Spleen (tissue), 11 donors: Measurements from ENCODE around the gene CRMP1. TPM values are rescaled to one million over a fixed set of nuclear protein-coding genes. Genes with fewer than 3 reads are reported as not detected.

Experiments used
- DNase-seq: peaks from one replicate; pipeline ENCODE4 v3.0.0-alpha.2; 2020
- H3K27ac ChIP-seq, 8 donors: fragments of 200-600 bp; sonication (generic) in 7 of 8; 1 replicate in 4 of 8; 2 replicates in 4 of 8; pipeline versions ENCODE4 v1.5.0 to v1.8.0; 2016 to 2021; ENCODE audit warnings: inconsistent platforms in 4 of 8, mild to moderate bottlenecking in 4 of 8, moderate library complexity in 1 of 8
- H3K27me3 ChIP-seq, 7 donors: fragments of 200-600 bp; sonication (generic) in 6 of 7; replicated peaks in 1 of 7; 1 replicate in 4 of 7; 2 replicates in 3 of 7; pipeline versions ENCODE4 v1.5.0 to v1.8.0; 2016 to 2021; ENCODE audit warnings: inconsistent platforms in 3 of 7, mild to moderate bottlenecking in 1 of 7
- H3K36me3 ChIP-seq, 6 donors: fragments of 200-600 bp; sonication (generic) in 5 of 6; 1 replicate in 4 of 6; 2 replicates in 2 of 6; pipeline versions ENCODE4 v1.5.0 to v1.8.0; 2016 to 2021; ENCODE audit warnings: inconsistent platforms in 2 of 6
- H3K4me1 ChIP-seq, 6 donors: fragments of 200-600 bp; sonication (generic) in 5 of 6; 1 replicate in 3 of 6; 2 replicates in 3 of 6; pipeline versions ENCODE4 v1.5.0 to v1.8.0; 2016 to 2021; ENCODE audit warnings: inconsistent platforms in 3 of 6
- H3K4me3 ChIP-seq, 8 donors: fragments of 200-600 bp; sonication (generic) in 7 of 8; 1 replicate in 4 of 8; 2 replicates in 4 of 8; pipeline versions ENCODE4 v1.5.0 to v1.8.0; 2016 to 2021; ENCODE audit warnings: inconsistent platforms in 4 of 8, mild to moderate bottlenecking in 4 of 8, moderate library complexity in 2 of 8
- H3K9me3 ChIP-seq, 8 donors: fragments of 200-600 bp; sonication (generic) in 7 of 8; 1 replicate in 4 of 8; 2 replicates in 4 of 8; pipeline versions ENCODE4 v1.5.0 to v1.8.0; 2016 to 2021; ENCODE audit warnings: inconsistent platforms in 4 of 8
- POLR2A ChIP-seq, 3 donors: fragments of 450-650 bp; IDR thresholded peaks; one replicate each; pipeline ENCODE4 v1.5.1; 2017; ENCODE audit warnings: antibody characterized with exemption in 3 of 3, mild to moderate bottlenecking in 1 of 3
- POLR2AphosphoS5 ChIP-seq, 3 donors: sonication (generic); formaldehyde crosslinking; IDR thresholded peaks; one replicate each; pipeline ENCODE4 v1.5.1; 2017; ENCODE audit warnings: antibody characterized with exemption in 3 of 3
- WGBS, 5 donors: extraction: QIAGEN DNeasy Blood & Tissue Kit in 3 of 5; methylation state at CpG; one replicate each; pipeline versions ENCODE4 v1.1.5 to v1.1.7; 2013 to 2018; 5-methylcytosine and 5-hydroxymethylcytosine counted together
- intact Hi-C: fragments of 100-400 bp; cut with DNase I; formaldehyde crosslinking; loops from one replicate; pipeline ENCODE4 v1.15.0; 2023; ENCODE audit warnings: low total_unique reads
- polyA plus RNA-seq, 3 donors: library from polyadenylated mRNA; stranded (reverse); fragments of 200-250 nt; gene quantifications; one replicate each; pipeline ENCODE4 v1.2.1, GENCODE V29; 2013
- total RNA-seq, 7 donors: library from RNA; depleted of rRNA in 3 of 7; stranded (reverse); fragments of >200 nt in 3 of 7; fragmentation: NEBNext Ultra II Directional in 4 of 7; extraction: Animal tissue kit (Norgen Biotek cat#: 25700) in 4 of 7; gene quantifications; one replicate each; pipeline versions ENCODE4 v1.1.0 to v1.2.1, GENCODE V29; 2016 to 2021
- TF ChIP-seq, protein P1 (sequence below), 11 experiments: fragments of 200-600 bp in 7 of 11; fragments of 450-650 bp in 4 of 11; sonication (generic) in 4 of 11; IDR thresholded peaks in 8 of 11; conservative IDR thresholded peaks in 3 of 11; 1 replicate in 7 of 11; 2 replicates in 4 of 11; pipeline versions ENCODE4 v1.4.0 to v1.8.0; 2016 to 2021; ENCODE audit warnings: antibody characterized with exemption in 11 of 11, inconsistent platforms in 4 of 11, mild to moderate bottlenecking in 1 of 11
- donor health status: healthy with polysubstance abuse.
- donor health status: DM: no; HTN: no; CAD: no; lungs with moderate emphysema.
- donor health status: DM: no; HTN: no; CAD: no.
- donor health status: Bipolar disorder and iron deficiency.
- donor health status: healthy.
- donor health status: DM: no; HTN: no; CAD: no.
- donor health status: DM: yes; HTN: yes; CAD: no.

CRMP1 gene
- total and polyA plus RNA-seq, 10 donors: 0.03 to 2.3 (median 0.85) TPM; not detected in 1

DNA sequence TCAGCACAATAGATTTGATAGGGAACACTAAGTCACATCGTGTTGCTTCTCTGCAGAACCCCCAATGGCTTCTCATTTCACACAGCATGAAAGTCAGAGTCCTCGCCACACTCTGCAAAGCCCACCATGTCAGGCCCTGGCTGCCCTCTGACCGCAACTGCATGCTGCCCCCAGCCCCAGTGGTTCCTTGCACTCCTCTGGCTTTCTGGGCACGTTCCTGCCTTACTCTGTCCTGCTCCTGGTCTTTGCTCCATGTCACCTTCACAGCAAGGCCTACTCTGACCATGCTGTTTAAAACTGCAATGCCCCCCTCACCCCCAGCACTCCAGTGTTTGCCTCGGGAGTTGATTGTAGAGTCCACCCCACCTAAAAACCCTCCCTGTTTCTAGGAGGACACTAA, 103.7 kb downstream of the CRMP1 start:
- no peak overlapping the region for H3K27ac ChIP-seq
- H3K4me3 ChIP-seq: no peak overlapping the region
- H3K9me3 ChIP-seq: peaks cover 0 to 9% (median 0%) of the 10 kb centered on the region in 8 donors
- peak; percentile 25 for DNase-seq
- 75 to 93% (median 87%) methylated on average over 5 of the region's 5 CpGs for WGBS, 5 donors
- H3K4me1 ChIP-seq: no peaks in the 10 kb centered on the region
- no peaks in the 10 kb centered on the region for H3K27me3 ChIP-seq
- TF ChIP-seq, protein P1, sequence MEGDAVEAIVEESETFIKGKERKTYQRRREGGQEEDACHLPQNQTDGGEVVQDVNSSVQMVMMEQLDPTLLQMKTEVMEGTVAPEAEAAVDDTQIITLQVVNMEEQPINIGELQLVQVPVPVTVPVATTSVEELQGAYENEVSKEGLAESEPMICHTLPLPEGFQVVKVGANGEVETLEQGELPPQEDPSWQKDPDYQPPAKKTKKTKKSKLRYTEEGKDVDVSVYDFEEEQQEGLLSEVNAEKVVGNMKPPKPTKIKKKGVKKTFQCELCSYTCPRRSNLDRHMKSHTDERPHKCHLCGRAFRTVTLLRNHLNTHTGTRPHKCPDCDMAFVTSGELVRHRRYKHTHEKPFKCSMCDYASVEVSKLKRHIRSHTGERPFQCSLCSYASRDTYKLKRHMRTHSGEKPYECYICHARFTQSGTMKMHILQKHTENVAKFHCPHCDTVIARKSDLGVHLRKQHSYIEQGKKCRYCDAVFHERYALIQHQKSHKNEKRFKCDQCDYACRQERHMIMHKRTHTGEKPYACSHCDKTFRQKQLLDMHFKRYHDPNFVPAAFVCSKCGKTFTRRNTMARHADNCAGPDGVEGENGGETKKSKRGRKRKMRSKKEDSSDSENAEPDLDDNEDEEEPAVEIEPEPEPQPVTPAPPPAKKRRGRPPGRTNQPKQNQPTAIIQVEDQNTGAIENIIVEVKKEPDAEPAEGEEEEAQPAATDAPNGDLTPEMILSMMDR (IDR thresholded peaks at IDR 0.05 in 8 of 11, conservative IDR thresholded peaks at IDR 0.05 in 3 of 11): no peak
- TF ChIP-seq POLR2AphosphoS5 (IDR thresholded peaks at IDR 0.05) (no peak), POLR2A (IDR thresholded peaks at IDR 0.05) (no peak)
- intact Hi-C loops: no loop called here
- H3K36me3 ChIP-seq: peaks cover 0 to 15% (median 0%) of the 10 kb centered on the region in 6 donors

DNA sequence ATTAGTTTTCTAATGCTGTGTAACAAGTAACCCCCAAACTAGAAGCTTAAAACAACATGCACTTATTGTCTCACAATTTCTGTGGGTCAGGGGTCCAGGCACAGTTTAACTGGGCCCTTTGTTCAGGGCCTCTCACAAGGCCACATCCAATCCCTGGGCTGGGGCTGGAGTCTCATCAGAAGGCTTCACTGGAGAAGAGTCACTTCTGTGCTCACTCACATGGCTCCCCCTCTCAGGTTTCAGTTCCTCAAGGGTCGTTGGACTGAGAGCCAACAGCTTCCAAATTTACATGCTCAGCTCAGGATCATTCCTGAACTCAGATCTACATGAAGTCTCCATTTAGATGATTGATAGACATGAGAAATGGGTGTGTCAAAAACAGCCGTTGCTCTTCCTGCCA, 104.7 kb downstream of the CRMP1 start:
- intact Hi-C loops: no loop called here
- DNase-seq: no peak
- Histone ChIP-seq H3K36me3 (peaks cover 0 to 15% (median 0%) of the 10 kb centered on the region in 6 donors), H3K4me1 (no peaks in the 10 kb centered on the region), H3K27me3 (no peaks in the 10 kb centered on the region), H3K4me3 (no peak overlapping the region), H3K27ac (no peak overlapping the region), H3K9me3 (peaks cover 0 to 9% (median 0%) of the 10 kb centered on the region in 8 donors)
- 39 to 59% (median 55%) methylated on average over 2 of the region's 2 CpGs for WGBS, 5 donors
- TF ChIP-seq, protein P1 (IDR thresholded peaks at IDR 0.05 in 8 of 11, conservative IDR thresholded peaks at IDR 0.05 in 3 of 11): no peak
- TF ChIP-seq POLR2AphosphoS5 (IDR thresholded peaks at IDR 0.05): no peak

DNA sequence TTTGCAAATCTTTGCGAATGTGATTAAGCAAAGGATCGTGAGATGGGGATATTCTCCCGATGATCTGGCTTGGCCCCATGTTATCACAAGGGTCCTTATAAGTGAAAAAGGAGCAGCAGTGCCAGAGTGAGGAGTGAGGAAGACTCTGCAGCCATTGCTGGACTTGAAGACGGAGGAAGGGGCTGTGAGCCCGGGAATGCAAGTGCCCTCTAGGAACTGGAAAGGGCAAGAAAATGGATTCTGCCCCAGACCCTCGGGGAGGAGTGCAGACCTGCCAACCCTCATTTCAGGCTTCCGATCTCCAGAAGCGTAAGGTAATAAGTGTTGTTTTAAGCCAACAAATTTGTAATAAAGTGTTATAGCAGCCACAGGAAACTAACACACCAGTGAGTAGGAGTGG, 105.6 kb downstream of the CRMP1 start:
- TF ChIP-seq POLR2A (IDR thresholded peaks at IDR 0.05): no peak
- TF ChIP-seq, protein P1 (IDR thresholded peaks at IDR 0.05 in 8 of 11, conservative IDR thresholded peaks at IDR 0.05 in 3 of 11): no peak
- TF ChIP-seq POLR2AphosphoS5 (IDR thresholded peaks at IDR 0.05): no peak
- intact Hi-C loops: no loop called here
- Histone ChIP-seq H3K4me1 (no peaks in the 10 kb centered on the region), H3K27ac (no peak overlapping the region), H3K27me3 (no peaks in the 10 kb centered on the region), H3K36me3 (peaks cover 0 to 15% (median 0%) of the 10 kb centered on the region in 6 donors), H3K9me3 (peaks cover 0 to 9% (median 0%) of the 10 kb centered on the region in 8 donors), H3K4me3 (no peak overlapping the region)
- DNase-seq: peak; percentile 12
- WGBS, 5 donors: 91 to 97% (median 93%) methylated on average over 8 of the region's 8 CpGs

DNA sequence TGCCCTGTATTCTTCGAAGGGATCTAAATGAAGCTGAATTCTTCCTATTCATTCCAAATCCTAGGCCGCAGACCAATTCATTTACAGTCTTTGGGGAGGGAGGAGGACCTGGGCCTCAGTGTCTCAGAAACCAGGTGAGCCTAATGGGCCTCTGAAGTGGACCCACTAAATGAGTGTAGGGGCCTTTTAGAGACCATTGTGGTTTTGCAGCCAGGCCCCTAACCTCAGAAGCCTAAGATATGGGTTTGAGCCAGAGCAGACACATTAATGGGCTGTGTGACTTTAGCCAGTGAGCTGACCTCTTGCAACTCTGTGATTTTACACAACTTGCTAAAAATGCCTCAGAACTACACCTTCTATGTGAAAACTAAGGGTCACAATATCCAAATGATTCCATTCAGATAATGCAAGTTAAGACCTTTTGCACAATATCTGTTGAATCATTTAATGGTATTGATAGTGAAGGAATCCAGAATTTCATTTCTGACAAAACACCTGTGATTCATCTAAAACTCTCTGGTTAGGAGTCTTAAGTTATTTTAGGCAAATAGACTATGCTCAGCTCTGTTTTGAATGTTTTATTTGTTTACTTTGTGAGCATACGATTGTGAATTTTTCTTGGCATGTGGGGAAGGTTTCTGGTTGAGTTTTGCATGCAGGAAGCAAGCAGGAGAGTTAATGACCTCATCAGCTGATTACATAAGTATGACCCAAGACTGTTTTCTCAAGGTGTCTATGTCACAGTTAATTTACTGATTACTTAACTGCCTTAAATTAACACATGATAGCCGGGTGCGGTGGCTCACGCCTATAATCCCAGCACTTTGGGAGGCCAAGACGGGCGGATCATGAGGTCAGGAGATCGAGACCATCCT, 106.8 kb downstream of the CRMP1 start:
- WGBS, 5 donors: 85 to 93% (median 86%) methylated on average over 9 of the region's 9 CpGs
- Histone ChIP-seq H3K4me1 (no peaks in the 10 kb centered on the region), H3K4me3 (no peak overlapping the region), H3K9me3 (peaks cover 0 to 9% (median 0%) of the 10 kb centered on the region in 8 donors), H3K36me3 (peaks cover 0 to 15% (median 0%) of the 10 kb centered on the region in 6 donors), H3K27me3 (no peaks in the 10 kb centered on the region), H3K27ac (no peak overlapping the region)
- peak; percentile 17 for DNase-seq
- TF ChIP-seq, protein P1 (IDR thresholded peaks at IDR 0.05 in 8 of 11, conservative IDR thresholded peaks at IDR 0.05 in 3 of 11): no peak
- TF ChIP-seq POLR2A (IDR thresholded peaks at IDR 0.05) (no peak), POLR2AphosphoS5 (IDR thresholded peaks at IDR 0.05) (no peak)
- intact Hi-C loops: no loop called here
